Activated CD8-positive, alpha-beta memory T cell treated with anti-CD3 and anti-CD28 coated beads for 24 hours (primary cell): ENCODE data around the gene PLA2G12A.
A peak's percentile ranks its signal among the peaks of the same experiment; 100 is the strongest.
"Not testable (repeated sequence)": the region's sequence is repeated elsewhere in the genome, so short reads cannot be mapped to it uniquely, and the experiment has no call there.

Experiments used
- DNase-seq: peaks from one replicate; pipeline ENCODE4 v3.0.0-alpha.2; 2020

PLA2G12A gene

DNA sequence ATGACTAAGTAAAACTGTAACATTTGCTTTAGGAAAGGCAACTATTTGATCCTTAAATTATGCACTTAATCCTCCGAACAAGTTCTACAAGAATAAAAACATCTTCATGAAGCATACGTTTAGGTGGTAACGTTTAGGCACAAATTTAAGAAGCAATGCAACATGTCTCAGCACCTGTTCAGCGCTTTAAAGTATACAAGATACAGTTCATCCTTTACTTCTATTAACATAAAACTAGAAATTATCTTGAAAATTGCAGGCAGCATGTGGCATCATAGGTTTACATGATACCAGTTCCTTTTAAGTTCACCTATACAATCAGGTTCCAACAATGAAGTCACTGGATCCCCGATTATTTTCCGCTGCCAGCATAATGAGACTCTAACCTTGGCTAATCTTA is 1.5 kb downstream of the PLA2G12A start:
- DNase-seq = no peak

- no peak for DNase-seq
These were observed 6.8 kb downstream of the PLA2G12A start for GRCh38 chr4:109723110-109723509.

DNA sequence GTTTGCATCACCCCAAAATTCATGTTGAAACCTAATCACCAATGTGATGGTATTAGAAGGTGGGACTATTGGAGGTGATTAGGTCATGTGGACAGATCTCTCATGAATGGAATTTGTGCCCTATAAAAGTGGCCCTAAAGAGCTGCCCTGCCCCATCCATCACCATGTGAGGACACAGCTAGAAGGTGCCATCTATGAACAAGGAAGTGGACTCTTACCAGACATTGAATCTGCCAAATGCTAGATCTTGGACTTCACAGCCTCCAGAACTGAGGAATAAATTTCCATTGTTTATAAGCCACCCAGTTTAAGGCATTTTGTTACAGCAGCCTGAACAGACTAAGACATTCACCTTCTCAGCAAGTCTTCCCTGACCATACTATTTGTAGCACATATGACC is 7.5 kb downstream of the PLA2G12A start:
- DNase-seq = no peak

DNA sequence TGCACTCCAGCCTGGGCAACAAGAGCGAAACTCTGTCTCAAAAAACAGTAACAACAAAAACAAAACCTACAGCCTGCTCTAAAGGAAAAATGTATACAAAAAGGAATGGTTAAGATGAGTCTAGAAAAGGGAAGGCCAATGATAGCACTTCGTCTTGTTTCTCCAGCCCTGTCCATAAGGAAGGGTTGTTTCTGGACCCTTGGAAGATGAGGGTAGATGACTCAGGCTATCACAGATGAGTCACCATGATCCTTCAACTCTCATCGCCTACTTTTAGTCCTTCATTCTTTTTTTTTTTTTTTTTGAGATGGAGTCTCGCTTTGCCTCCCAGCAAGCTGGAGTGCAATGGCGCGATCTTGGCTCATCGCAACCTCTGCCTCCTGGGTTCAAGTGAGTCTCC is 8.8 kb downstream of the PLA2G12A start:
- DNase-seq = no peak

GRCh38 chr4:109719604-109720003 is 10.3 kb downstream of the PLA2G12A start:
- DNase-seq = no peak

DNA sequence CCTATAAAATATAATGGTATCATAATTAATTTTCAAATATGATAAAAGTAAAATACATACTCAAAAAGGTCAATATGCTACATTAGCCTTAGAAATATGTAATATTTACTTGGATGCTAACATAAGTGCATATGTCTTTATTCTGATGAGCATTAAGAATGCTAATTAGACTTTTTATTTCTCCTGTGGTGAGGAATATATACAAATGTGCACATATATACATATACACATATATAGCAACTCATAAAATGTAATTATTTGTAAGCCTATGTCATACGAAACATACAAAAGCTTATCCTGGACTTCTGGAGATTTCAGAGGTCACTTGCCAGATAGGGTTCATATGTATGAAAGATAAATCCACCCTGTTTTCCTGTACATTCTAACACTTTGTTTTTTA is 11.1 kb downstream of the PLA2G12A start:
- no peak for DNase-seq

DNA sequence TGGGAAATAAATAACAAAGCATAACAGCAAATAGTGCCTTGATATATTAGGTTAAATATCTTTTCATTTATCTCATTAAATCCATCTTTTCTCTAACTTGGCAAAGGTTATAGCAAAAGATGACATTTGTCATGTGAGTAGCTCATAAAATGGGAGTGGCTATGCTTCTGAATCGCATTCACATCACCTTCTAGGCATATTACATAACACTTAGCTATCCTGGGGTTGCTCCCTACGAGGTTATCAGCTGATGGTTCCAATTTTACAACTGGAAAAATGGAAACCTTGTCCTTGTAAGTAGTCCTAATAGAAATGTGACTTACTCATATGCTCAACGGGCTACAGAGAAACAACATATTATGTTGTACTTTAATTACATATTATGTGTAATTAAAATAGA is 16.4 kb downstream of the PLA2G12A start:
- no peak for DNase-seq

- no peak for DNase-seq
These were observed 20.9 kb downstream of the PLA2G12A start for GRCh38 chr4:109708990-109709389.

- no peak for DNase-seq
These were observed 21.4 kb downstream of the PLA2G12A start for GRCh38 chr4:109708435-109708834.

GRCh38 chr4:109703664-109704361 is 26.1 kb downstream of the PLA2G12A start:
- no peak for DNase-seq

GRCh38 chr4:109702950-109703663 is 26.8 kb downstream of the PLA2G12A start, which contains the start of gene CASP6:
TSS of gene CASP6 (minus strand) at chr4:109703445. CDS start at chr4:109703395, 50 bp downstream.
- DNase-seq = peak; percentile 84

GRCh38 chr4:109701566-109702410 is 28.1 kb downstream of the PLA2G12A start:
- DNase-seq = no peak

- DNase-seq = no peak
These were observed 30.2 kb downstream of the PLA2G12A start for GRCh38 chr4:109699553-109700225.

DNA sequence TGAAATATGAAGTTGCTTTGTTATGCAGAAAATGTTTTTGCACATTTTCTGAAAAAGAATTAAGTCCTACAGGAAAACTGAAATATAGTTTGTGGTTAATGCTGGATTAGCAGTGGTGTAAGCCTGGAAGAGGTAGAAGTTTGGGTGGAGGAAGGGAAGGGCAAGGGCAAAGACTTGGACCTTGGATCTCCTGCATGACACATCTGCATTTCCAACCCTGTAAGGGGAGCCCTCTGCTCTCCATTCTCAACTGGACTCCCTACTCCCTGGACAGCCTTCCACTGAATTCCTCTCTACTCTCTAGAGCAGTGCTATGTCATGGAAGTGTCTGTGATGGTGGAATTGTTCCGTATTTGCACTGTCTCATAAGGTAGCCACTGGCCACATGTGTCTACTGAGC is 31.2 kb downstream of the PLA2G12A start:
- no peak for DNase-seq

DNA sequence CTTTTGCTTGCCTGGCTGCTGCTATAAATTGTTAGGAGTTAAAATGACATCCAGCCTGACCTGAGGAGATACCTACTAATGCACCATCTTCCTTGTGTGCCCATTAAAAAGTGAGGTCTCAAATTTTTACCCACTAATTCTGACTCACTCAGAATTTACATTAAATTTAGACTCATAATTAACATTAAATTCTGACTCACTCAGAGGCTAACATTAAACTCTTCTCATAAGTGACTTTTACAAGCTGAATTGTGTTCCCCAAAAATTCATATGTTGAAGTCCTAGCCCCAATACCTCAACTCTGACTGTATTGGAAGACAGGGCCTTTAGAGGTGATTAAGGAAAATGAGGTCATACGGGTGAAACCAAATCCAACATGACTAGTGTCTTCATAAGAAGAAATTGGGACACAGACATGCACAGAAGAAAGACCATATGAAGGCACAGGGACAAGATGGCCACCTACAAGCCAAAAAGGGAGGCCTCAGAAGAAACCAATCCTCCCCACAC is 38.4 kb downstream of the PLA2G12A start:
- DNase-seq = no peak

GRCh38 chr4:109690690-109691410 is 39.0 kb downstream of the PLA2G12A start:
- no peak for DNase-seq

- no peak for DNase-seq
These were observed 45.1 kb downstream of the PLA2G12A start for GRCh38 chr4:109684727-109685126.

DNA sequence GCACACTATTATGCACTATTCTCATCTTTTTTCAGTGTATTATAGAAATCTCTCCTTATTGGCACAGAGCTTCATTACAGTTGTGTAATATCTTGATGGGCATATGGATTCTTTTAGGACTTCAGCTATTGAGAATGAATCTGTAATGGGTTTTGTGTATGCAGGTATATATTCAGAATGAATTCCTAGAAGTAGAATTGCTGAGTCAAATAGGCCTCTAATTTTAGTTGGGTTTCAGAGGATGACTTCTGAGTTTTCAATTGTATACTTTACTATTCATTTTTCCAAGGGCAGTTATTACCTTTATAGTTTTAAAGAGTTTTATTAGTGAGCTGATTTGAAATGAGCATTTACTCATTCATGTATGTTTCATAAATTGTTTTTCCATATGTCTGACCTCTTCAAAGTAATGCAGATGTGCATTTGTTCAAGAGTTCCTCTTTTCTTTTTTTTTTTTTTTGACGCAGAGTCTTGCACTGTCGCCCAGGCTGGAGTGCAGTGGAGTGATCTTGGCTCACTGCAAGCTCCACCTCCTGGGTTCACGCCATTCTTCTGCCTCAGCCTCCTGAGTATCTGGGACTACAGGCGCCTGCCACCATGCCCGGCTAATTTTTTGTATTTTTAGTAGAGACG is 46.1 kb downstream of the PLA2G12A start:
- DNase-seq = no peak

GRCh38 chr4:109682875-109683274 is 47.0 kb downstream of the PLA2G12A start:
- no peak for DNase-seq

- not testable (repeated sequence) for DNase-seq
These were observed 50.9 kb downstream of the PLA2G12A start for GRCh38 chr4:109678925-109679324.

DNA sequence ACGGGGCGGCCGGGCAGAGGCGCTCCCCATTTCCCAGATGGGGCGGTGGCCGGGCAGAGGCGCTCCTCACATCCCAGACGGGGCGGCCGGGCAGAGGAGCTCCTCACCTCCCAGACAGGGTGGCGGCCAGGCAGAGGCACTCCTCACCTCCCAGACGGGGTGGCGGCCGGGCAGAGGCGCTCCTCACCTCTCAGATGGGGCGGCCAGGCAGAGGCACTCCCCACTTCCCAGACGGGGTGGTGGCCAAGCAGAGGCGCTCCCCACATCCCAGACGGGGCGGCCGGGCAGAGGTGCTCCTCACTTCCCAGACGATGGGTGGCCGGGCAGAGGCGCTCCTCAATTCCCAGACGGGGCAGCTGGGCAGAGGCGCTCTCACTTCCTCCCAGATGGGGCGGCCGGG is 51.4 kb downstream of the PLA2G12A start:
- not testable (repeated sequence) for DNase-seq

DNA sequence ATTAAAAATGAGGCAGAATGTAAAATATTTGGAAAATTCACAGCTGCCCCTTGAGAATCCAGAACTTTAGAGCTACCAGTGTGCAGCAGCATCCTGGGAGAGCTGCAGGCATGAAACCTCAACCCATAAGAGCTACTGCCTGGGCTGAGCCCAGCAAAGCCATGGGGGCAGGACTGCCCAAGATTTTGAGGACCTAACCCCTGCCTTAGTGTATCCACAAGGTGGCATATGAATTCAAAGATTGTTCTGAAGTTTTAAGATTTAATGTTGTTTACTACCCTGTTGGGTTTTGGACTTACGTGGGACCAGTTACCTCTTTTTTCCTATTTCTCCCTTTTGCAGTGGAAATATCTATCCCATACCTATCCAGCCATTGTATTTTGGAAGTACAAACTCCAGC is 53.0 kb downstream of the PLA2G12A start:
- no peak for DNase-seq
